Embryonic facial prominence (tissue), 1 donor: ENCODE data around the gene CEP41.
A peak's percentile ranks its signal among the peaks of the same experiment; 100 is the strongest.

ENCODE experiments used
- DNase-seq: peaks from one replicate; pipeline ENCODE4 v3.0.0-alpha.2; 2016; ENCODE audit errors: extremely low spot score

CEP41 gene

DNA sequence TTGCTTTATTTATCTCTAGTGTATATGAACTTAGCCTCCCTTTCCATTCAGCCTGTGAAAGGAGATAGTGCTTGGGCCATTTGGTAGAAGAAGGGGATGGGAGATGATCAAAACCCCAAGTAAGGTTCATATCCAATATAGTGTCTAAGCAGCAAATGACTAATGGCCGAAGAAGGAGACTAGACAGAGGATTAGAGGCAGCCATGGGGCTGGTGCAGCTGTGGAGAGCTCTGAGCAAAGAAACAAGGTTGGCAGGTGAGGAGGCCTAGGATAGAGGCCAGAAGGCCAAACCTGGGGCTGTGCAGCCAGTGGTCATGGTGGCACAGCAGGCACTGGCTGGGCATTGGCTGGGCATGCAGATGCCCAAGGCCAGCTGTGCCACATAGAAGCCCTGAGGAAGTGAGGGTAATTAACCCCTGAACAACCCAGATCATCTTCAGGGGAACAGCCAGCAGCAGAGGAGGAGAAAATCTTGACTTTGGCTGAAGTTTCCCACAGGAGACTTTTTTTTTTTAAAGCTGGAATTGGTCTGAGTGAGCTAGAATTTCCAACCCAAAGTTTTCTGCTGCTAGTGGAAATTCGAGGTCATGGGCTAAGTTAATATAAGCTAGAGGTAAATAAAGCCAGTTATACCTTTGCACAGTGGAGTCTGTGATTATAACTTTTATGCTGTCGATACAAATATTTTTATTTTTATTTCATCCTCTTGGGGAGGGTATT lies 70.8 kb downstream of the CEP41 start:
- no peak for DNase-seq

DNA sequence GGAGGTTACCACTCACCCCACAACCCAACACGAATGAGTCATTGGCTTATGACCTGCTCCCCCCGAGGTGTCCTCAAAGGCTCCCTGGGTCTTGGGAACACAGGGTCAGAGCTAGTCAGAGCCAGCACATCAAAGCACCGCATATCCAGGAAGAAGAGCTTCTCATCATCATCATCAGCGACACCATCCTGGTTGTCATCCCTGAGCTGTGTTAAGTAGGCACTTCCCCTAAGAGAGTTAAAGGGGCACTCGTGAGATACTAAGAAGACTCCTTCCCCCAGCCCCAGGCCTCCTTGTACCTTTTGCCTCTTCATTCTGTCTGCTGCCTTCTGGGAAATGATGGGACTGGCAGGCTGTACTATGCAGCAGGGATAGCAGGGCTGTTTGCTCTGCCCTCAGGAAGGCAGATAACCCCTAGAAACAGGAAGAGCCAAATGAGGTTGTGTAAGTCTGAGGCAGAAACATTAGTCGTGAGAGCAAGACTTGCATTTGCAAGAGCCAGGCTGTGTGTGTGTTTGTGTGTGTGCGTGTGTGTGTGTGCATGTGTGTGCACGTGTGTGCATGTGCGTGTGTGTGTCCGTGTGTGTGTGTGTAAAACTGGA lies 71.6 kb downstream of the CEP41 start:
- no peak for DNase-seq

DNA sequence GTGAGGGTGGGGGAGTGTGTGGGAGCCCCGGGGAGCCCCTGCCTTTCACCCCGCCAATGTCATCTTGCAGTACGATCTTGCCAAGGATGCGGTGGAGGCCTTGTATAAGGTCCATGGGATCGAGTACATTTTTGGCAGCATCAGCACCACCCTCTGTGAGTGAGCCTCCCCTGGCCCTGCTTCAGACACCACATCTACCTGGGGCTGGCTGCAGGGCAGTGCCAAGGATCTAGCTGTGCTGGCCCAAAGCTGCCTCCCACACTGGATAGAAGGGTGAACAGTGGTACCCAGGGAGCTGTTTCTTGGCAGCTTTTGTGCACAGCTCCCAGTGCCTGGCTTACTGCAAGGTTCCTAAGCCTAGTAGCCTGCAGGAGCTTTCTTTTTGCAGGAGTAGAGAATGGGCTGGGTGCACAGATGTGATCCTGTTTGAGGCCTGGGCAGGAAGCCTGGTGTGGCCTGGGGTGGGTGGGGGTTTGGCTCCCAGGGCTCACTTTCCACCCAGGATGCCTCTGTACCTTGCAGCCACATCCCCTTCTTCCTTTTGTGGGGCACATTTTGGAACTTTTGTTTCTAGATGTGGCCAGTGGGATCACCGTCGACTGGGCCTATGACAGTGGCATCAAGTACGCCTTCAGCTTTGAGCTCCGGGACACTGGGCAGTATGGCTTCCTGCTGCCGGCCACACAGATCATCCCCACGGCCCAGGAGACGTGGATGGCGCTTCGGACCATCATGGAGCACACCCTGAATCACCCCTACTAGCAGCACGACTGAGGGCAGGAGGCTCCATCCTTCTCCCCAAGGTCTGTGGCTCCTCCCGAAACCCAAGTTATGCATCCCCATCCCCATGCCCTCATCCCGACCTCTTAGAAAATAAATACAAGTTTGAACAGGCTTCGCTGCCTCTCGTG lies 72.7 kb downstream of the CEP41 start:
- no peak for DNase-seq

DNA sequence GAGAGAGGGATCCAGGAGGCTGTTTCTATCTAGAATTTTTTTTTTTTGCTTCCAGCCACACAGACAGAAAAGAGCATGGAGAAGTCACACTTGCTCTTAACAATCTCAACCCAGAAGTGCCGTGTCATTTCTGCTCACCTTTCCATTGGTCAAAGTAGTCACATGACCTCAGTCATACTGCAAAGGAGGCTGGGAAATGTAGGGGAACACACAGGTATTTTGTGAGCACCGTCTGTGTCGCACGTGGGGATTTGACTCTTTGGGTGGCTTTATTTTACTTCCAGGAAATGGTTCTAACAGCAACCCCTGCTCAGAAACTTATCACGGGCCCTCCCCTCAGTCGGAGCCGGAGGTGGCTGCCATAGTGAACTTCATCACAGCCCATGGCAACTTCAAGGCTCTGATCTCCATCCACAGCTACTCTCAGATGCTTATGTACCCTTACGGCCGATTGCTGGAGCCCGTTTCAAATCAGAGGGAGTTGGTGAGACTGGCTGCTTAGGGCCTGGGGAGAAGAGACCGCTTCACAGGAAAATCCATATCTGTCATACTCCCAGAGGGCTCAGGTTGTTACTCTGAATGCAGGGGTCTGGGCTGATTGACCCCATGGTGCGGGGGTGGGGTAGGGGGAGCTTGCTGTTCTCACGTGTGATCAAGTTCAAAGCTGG lies 73.6 kb downstream of the CEP41 start:
- DNase-seq, result no peak

DNA sequence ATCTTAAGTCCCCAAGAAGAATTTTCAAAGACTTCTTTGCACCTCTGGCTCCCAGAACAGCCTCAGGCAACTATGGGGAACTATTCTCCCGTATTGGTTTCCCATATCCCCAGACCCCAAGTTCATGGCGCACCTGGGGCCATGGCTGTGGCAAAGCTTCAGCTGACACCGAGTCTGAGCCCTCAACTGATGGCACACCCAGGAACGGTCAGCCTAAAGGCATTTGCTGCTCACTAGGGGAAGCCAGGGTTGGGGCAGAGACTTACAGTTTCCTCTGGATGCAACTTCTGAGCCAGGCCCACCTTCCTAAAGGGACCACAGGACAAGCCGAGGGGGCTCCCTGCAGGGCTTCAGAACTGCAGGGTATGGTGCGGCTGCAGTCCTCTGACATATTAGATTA lies 74.3 kb downstream of the CEP41 start:
- no peak for DNase-seq

DNA sequence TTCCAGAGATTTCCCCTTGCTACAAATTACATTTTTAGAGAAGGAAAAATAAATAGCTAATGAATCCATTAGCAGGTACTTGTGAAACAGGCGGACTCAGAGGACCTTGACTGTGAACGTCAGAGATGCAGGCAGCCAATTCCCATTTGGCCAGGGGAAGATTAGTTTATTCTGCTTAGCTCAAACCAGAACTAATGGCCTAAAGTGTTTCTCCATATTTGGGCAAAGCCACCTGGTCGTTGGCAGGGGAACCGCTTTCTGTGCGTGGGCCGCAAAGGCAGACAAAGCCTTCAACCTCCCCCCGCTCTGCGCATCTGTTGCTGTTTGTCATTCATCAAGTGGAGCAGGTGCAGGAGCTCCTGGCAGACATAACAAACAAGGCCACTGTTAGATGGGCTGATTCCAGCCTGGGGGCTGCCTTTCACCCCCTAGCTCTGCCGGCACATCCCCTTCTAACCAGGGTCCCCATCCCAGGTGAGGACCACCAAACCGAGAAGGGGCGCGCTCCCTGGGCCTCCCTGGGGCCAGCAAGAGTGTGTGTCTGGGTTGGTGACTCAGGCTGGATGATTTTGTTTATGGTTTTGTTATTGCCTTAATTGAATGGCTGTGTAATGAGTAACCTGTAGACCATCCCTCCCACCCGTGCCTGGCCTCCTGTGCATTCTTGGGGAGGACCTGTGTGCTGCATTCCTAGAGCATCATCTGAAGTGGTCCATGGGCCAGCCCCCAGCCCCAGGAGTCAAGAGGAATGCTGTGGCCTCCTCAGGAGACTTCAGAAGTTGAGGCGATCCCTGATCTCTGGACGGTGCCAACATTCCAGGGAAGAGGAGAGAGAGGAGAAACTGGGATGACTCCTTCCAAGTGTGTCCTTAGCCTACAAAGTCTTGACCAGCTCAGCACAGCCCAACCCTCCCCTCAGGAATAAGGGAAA lies 75.0 kb downstream of the CEP41 start:
- peak; percentile 60 for DNase-seq

DNA sequence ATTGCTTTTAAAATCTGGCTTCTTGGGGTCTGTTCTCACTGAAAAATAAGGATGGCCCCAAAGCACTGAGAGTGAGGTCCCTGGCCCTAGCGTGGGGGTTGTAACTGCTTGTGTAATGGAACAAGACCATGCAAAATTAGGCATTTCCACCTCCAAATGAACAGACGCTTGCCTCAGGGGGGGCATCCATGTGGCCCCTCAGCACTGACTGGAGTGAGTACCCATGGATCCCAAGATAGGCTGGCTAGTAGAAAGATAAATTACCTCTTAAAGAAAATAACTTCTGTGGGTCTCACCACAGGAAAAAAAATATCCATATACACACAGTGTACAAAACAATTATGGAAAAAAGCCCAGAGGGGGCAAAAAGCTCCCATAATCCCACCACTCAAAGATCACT lies 75.7 kb downstream of the CEP41 start:
- DNase-seq, result no peak

DNA sequence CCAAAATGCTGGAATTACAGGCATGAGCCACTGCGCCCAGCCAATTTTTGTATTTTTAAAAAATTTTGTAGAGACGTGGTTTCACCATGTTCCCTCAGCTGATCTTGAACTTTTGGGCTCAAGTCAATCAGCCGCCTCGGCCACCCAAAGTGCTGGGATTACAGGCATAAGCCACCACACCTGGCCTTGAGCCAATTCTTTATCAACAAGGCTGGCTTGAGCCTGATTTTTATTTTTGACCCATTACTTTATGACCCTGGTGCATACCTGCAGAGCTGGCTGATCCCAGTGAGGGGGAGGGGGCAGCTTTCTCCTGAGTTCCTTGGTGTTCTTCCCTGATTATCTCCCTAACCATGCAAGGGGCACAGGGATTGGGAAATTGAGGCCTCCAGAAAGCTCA lies 76.4 kb downstream of the CEP41 start:
- no peak for DNase-seq

DNA sequence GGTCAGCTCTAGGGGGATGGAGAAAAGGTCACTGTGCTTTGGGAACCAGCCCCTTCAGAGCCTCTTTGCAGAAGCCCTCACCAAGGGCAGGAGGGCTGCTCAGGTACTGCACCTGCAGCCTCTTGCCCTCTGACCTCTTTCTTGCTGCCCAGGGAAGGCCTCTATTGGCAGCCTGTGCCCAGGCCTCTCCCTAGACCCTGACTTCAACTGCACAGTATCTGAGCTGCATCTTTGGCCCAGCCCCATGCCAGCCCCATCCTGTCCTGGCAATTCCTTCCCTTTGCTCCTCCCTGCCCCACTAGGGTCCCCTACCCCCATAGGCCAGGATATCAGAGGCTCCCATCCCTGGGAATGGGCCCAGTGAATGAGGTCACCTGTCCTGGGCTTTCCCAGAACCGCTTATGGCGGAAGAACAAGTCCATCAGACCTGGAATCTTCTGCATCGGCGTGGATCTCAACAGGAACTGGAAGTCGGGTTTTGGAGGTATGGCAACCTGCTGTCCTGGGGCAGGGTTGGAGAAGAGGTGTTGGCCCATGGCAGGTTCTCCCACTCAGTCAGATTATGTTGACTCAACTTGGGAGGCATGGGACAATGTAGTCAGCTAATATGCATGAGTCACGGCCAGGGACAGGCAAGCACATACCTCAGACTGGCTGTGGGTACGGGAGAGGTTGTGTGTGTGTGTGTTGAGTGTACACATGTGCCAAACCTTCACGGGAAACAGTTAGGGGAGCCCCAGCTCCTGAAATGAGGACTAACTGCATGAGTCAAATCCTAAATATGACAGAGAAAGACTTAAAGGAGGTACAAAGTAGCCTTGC lies 77.6 kb downstream of the CEP41 start:
- no peak for DNase-seq

DNA sequence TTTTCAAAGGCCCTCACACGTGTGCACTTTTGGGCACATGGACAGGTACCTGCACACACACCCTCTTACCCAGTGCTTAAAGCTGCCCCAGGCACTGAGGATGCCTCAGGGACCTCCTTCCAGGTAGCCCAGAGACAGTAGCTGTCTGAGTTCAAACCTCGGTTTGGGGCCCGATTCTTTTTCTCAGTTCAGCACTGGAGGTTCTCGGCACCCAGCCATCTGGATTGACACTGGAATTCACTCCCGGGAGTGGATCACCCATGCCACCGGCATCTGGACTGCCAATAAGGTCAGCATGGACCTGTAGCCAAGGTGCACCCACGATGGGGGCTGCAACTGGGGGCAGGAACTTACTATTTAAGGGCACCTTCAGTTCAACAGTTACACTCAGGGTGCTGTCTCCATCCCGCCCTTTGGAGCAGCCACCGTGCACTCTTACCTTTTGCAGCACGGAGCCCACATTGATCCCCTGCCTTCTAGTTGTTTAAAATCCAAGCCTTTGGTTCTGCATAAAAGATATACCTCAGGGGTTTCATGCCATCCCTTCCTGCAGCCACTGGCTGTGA lies 78.5 kb downstream of the CEP41 start:
- DNase-seq, result no peak

DNA sequence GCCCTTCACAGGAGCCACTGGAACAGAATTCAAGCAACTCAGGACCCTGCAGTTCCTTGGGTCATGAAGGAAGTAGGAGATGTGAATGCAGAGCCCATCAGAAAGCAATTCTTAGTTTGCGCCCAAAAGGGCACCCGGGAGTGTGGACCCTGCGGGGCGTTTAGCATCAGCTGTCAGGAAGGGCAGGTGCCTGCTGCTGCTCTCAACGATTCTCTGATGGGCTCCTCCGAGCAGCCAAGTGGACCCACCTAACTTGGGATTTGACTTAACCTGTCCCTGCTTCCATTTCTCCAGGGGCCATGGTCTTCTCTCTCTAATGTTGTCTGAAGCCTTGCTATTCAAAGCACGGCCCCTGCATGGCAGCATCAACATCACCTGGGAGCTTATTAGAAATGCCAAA lies 79.1 kb downstream of the CEP41 start:
- no peak for DNase-seq

DNA sequence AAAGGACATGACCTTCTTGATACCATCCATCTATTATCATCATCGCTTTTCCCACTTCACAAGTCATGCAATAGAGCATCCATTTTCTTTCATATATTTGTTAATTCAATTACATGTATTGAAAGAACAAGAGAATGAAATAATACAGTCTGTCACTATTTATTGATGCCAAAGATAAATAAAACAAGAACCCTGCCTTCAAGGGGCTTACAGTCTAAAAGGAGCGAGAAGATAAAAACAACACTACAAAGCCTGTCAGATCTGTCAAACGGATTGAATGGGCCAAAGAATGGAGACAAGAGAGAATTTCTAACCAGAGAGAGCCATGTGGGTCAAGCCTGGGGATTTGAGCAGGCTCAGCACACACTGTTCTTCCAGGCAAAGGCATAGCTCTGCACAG lies 80.3 kb downstream of the CEP41 start:
- no peak for DNase-seq

DNA sequence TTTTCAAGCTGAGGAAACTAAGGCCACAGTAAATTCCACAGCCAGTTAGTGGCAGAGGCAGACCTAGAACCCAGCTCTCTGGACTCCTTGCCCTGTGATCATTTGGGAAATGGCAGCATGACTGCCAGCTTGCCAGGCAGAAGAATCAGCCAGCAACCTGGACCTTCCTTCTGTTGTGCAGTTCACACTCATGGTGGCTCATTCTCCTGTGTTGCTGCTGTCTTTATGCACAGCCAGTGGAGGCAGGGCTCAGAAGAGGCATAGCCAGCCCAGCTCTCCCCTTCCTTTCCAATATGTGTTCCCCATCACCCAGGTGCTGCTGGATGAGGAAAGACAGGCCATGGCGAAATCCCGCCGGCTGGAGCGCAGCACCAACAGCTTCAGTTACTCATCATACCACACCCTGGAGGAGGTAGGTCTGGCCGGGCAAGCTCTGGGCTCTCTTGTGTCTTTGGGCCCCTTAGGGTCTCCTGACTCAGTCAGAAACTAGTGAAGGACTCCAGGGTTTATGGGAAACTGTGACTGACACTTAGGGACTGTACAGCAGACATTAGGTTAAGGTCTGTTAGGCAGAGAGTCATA lies 81.4 kb downstream of the CEP41 start:
- no peak for DNase-seq

DNA sequence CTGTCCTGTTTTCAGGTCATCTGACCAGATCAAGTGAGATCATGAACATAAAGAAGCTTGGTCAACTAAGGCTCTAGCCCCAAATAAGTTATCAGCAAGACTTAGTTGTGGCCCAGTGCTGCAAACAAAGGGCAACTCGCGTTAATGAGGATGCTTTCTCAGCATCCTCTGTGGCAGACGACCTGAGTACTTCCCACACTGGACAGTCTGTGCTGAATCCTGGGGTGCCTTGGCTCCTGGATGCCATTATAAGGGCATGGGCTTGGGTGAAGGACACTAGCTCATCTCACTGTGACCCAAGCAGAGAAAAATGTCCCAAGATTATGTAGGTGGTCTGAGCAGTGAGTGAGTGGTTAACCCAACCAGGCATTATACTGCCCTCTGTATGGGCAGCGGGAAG lies 82.3 kb downstream of the CEP41 start:
- DNase-seq, result no peak

DNA sequence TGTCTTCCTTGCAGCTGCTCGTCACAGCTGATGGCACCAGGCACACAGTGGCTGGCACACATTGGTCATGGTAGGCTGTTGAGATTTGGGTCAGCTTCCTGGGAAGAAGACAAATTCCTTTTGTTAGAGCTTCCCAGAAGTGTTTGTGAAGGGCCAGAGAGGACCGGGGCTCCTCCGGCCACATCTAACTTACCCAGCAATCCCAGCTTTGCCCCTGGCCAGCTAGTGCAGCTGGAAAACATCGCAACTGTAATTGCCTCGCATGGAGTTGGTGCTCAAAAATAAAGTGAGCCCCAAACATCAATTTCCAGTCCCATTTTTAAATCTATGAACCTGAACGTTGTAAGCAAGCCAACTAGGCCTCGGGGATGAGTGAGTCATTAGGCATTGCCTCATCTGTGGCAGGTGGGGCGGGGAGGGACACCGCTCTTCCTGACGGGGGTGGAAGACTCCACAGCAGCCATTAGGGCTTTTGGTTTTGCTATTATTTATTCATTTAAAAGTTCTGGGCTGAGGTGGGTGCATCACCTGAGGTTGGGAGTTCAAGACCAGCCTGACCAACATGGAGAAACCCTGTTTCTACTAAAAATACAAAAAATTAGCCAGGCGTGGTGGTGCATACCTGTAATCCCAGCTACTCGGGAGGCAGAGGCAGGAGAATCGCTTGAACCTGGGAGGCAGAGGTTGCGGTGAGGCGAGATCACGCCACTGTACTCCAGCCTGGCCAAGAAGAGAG lies 83.8 kb downstream of the CEP41 start:
- peak; percentile 25 for DNase-seq

DNA sequence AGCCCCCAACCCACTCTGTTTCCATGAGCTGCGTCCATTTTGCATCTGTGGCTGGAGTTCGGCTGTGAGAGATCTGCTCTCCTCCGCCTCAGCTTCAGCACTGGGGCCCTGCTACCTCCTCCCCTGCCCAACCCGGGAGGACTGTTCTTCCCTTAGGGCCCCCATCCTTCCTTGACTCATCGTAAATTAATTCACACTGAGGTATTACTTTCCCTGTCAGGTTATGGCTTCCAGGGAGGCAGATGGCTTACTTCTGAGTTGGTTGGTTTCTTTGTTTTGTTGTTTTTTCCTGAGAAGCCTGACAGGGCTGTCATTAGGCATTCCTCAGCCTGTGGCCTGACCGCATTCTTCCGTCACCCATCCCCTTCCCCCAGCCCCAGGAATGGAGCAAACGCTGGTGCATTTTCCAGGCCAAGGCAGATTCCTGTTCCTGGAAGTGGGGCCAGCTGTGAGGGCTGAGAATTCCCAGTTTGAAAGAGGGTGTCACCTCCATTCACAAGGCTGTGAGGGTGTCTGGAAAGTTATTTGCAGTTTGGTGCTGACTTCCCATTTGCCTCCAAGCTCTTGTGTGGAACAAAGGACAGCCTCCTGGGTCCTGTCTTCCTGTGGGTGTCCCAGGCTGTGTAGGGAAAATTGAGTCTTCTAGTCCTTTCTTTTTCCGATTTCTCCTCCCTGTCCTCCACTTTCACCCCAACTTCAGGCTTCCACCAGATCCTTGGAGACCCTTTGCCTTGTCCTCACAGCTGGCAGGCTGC lies 84.5 kb downstream of the CEP41 start:
- DNase-seq, result peak; percentile 80

DNA sequence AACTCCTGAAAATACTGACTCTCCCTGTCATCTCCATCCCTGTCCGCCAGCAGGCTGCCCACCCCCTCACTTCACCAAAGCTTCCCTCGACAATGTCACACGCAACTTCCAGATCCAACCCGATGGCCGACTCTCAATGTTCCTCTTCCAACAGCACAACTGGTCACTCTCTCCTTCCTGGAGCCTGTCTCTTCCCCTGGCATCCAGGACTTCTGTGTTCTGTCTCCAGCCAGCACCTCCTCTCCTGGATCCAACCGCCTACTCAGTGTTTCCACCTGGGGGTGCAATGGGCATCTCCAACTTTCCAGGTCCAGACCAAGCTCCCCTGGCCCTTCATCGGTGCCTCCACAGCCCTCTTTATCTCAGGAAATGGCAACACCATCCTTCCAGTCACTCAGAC lies 87.6 kb downstream of the CEP41 start:
- DNase-seq, result no peak
